NCI-H1694 (cell line): ENCODE results near the gene TRPM1.

Experiments
- DNase-seq: peaks from one replicate; lab custom pipeline; 2025; lab: John Stamatoyannopoulos, UW

The TRPM1 gene

GRCh38 chr15:31082771-31083369 is 18.7 kb downstream of the TRPM1 start:
- DNase-seq = no peak

- no peak for DNase-seq
These were observed 19.8 kb downstream of the TRPM1 start for GRCh38 chr15:31081588-31082250.

- DNase-seq = no peak
These were observed 20.5 kb downstream of the TRPM1 start for GRCh38 chr15:31081056-31081455.

GRCh38 chr15:31080591-31081014 is 20.9 kb downstream of the TRPM1 start:
- DNase-seq = no peak

GRCh38 chr15:31079519-31079918 is 22.0 kb downstream of the TRPM1 start:
- no peak for DNase-seq

GRCh38 chr15:31078471-31078870 is 23.1 kb downstream of the TRPM1 start:
- DNase-seq = no peak

GRCh38 chr15:31077941-31078340 is 23.6 kb downstream of the TRPM1 start:
- no peak for DNase-seq

GRCh38 chr15:31077181-31077580 is 24.3 kb downstream of the TRPM1 start:
- DNase-seq = no peak

- DNase-seq = no peak
These were observed 27.2 kb downstream of the TRPM1 start for GRCh38 chr15:31074321-31074720.

- no peak for DNase-seq
These were observed 30.7 kb downstream of the TRPM1 start for GRCh38 chr15:31070867-31071266.

- DNase-seq = no peak
These were observed 32.0 kb downstream of the TRPM1 start for GRCh38 chr15:31069360-31070000.

GRCh38 chr15:31067890-31068603 is 33.5 kb downstream of the TRPM1 start:
- no peak for DNase-seq

- no peak for DNase-seq
These were observed 35.7 kb downstream of the TRPM1 start for GRCh38 chr15:31065824-31066223.

GRCh38 chr15:31062911-31063310 is 38.6 kb downstream of the TRPM1 start:
- no peak for DNase-seq

GRCh38 chr15:31062310-31062847 is 39.1 kb downstream of the TRPM1 start:
- DNase-seq = no peak

- DNase-seq = no peak
These were observed 40.9 kb downstream of the TRPM1 start for GRCh38 chr15:31060429-31061140.

GRCh38 chr15:31058236-31058962 is 43.1 kb downstream of the TRPM1 start:
- no peak for DNase-seq

GRCh38 chr15:31051496-31052080 is 49.9 kb downstream of the TRPM1 start:
- DNase-seq = no peak

- DNase-seq = no peak
These were observed 50.6 kb downstream of the TRPM1 start for GRCh38 chr15:31050953-31051352.

GRCh38 chr15:31049682-31050615 is 51.6 kb downstream of the TRPM1 start:
- DNase-seq = no peak
